Liver (tissue), 9 donors: ENCODE measurements around the gene FXYD4. TPM values are rescaled to one million over a fixed set of nuclear protein-coding genes. Genes with fewer than 3 reads are reported as not detected.

Experiments used
- DNase-seq: peaks from one replicate; pipeline ENCODE4 v3.0.0-alpha.2; 2017; ENCODE audit warnings: low spot score
- H3K27ac ChIP-seq, 2 donors: one replicate each; pipeline ENCODE4 v1.7.0; 2013; ENCODE audit warnings: inconsistent platforms in 2 of 2, low read length in 2 of 2, control low read depth in 1 of 2, low read depth in 1 of 2, mild to moderate bottlenecking in 1 of 2
- H3K27me3 ChIP-seq, 4 donors: one replicate each; pipeline versions ENCODE4 v1.6.1 to v1.7.0; 2013; ENCODE audit warnings: low read length in 3 of 4, inconsistent platforms in 1 of 4, mild to moderate bottlenecking in 1 of 4, moderate library complexity in 1 of 4; ENCODE audit not compliant: control insufficient read depth in 4 of 4, insufficient read depth in 4 of 4
- H3K36me3 ChIP-seq, 4 donors: one replicate each; pipeline versions ENCODE4 v1.6.1 to v1.7.0; 2013; ENCODE audit warnings: low read length in 3 of 4, mild to moderate bottlenecking in 3 of 4, low read depth in 1 of 4, moderate library complexity in 1 of 4; ENCODE audit not compliant: control insufficient read depth in 4 of 4, insufficient read depth in 3 of 4
- H3K4me1 ChIP-seq, 4 donors: one replicate each; pipeline versions ENCODE4 v1.6.1 to v1.7.0; 2013; ENCODE audit warnings: low read length in 3 of 4, mild to moderate bottlenecking in 3 of 4, moderate library complexity in 1 of 4; ENCODE audit not compliant: control insufficient read depth in 4 of 4, insufficient read depth in 4 of 4
- H3K4me3 ChIP-seq, 3 donors: one replicate each; pipeline versions ENCODE4 v1.6.1 to v1.7.0; 2013; ENCODE audit warnings: low read length in 3 of 3, control low read depth in 1 of 3, low read depth in 1 of 3, mild to moderate bottlenecking in 1 of 3
- H3K9ac ChIP-seq, 2 donors: one replicate each; pipeline ENCODE4 v1.7.0; 2013; ENCODE audit warnings: low read length in 2 of 2, mild to moderate bottlenecking in 2 of 2, moderate library complexity in 2 of 2, control low read depth in 1 of 2, low read depth in 1 of 2
- H3K9me3 ChIP-seq, 4 donors: one replicate each; pipeline versions ENCODE4 v1.6.1 to v1.7.0; 2013; ENCODE audit warnings: low read length in 3 of 4; ENCODE audit not compliant: control insufficient read depth in 4 of 4
- EGR1 ChIP-seq, 2 donors: IDR thresholded peaks; 2 replicates each; pipeline ENCODE4 v1.6.1; 2016 to 2018; ENCODE audit warnings: antibody characterized with exemption in 2 of 2, low read depth in 2 of 2
- FOXA1 ChIP-seq: IDR thresholded peaks from 2 replicates; pipeline ENCODE4 v1.6.1; 2016; ENCODE audit warnings: antibody characterized with exemption
- FOXA2 ChIP-seq: IDR thresholded peaks from 2 replicates; pipeline ENCODE4 v1.6.1; 2016; ENCODE audit warnings: antibody characterized with exemption
- GABPA ChIP-seq, 2 donors: IDR thresholded peaks in 1 of 2; conservative IDR thresholded peaks in 1 of 2; 2 replicates each; pipeline ENCODE4 v1.6.1; 2016; ENCODE audit warnings: antibody characterized with exemption in 2 of 2, mild to moderate bottlenecking in 1 of 2, moderate library complexity in 1 of 2
- HNF4A ChIP-seq, 2 donors: conservative IDR thresholded peaks; 2 replicates each; pipeline ENCODE4 v1.6.1; 2016; ENCODE audit warnings: antibody characterized with exemption in 2 of 2, mild to moderate bottlenecking in 2 of 2
- HNF4G ChIP-seq: IDR thresholded peaks from 2 replicates; pipeline ENCODE4 v1.6.1; 2016; ENCODE audit warnings: antibody characterized with exemption
- JUND ChIP-seq, 2 donors: IDR thresholded peaks; 2 replicates each; pipeline ENCODE4 v1.6.1; 2016; ENCODE audit warnings: antibody characterized with exemption in 2 of 2
- NR2F2 ChIP-seq: IDR thresholded peaks from 2 replicates; pipeline ENCODE4 v1.6.1; 2016; ENCODE audit warnings: antibody characterized with exemption
- RAD21 ChIP-seq, 2 donors: IDR thresholded peaks; 2 replicates each; pipeline ENCODE4 v1.6.1; 2016; ENCODE audit warnings: antibody characterized with exemption in 2 of 2, mild to moderate bottlenecking in 2 of 2
- RXRA ChIP-seq, 2 donors: IDR thresholded peaks; 2 replicates each; pipeline ENCODE4 v1.6.1; 2017 to 2018; ENCODE audit warnings: antibody characterized with exemption in 2 of 2, mild to moderate bottlenecking in 1 of 2
- SP1 ChIP-seq: IDR thresholded peaks from 2 replicates; pipeline ENCODE4 v1.6.1; 2018; ENCODE audit warnings: antibody characterized with exemption, mild to moderate bottlenecking
- TAF1 ChIP-seq: conservative IDR thresholded peaks from 2 replicates; pipeline ENCODE4 v1.6.1; 2016; ENCODE audit warnings: antibody characterized with exemption, mild to moderate bottlenecking
- YY1 ChIP-seq: IDR thresholded peaks from 2 replicates; pipeline ENCODE4 v1.6.1; 2016; ENCODE audit warnings: antibody characterized with exemption, mild to moderate bottlenecking
- WGBS: extraction: QIAGEN DNeasy Blood & Tissue Kit; methylation state at CpG from one replicate; pipeline ENCODE4 v1.1.7; 2013; 5-methylcytosine and 5-hydroxymethylcytosine counted together
- polyA plus RNA-seq, 2 donors: library from polyadenylated mRNA; stranded (reverse) in 1 of 2; unstranded in 1 of 2; fragments of 200-250 nt in 1 of 2; fragments of >200 nt in 1 of 2; fragmentation: Nextera tagmentation in 1 of 2; extraction: Ambion mirVana in 1 of 2; gene quantifications; one replicate each; pipeline versions ENCODE4 v1.2.1 to v1.2.3, GENCODE V29; 2013 to 2015
- total RNA-seq, 2 donors: library from RNA; depleted of rRNA; stranded (reverse); fragments of >200 nt; gene quantifications; one replicate each; pipeline ENCODE4 v1.2.3, GENCODE V29; 2014
- TF ChIP-seq, protein P1 (sequence below): IDR thresholded peaks from 2 replicates; pipeline ENCODE4 v1.6.1; 2016; ENCODE audit warnings: antibody characterized with exemption
- TF ChIP-seq, protein P2 (sequence below): fragments of 150-350 bp; IDR thresholded peaks from 2 replicates; pipeline ENCODE4 v1.5.1; 2017; ENCODE audit warnings: improper control_type of control experiment, low read depth, low read length; ENCODE audit not compliant: missing input control
- TF ChIP-seq, protein P3 (sequence below): IDR thresholded peaks from 2 replicates; pipeline ENCODE4 v1.6.1; 2016; ENCODE audit warnings: antibody characterized with exemption, mild to moderate bottlenecking
- TF ChIP-seq, protein P4 (sequence below): IDR thresholded peaks from 2 replicates; pipeline ENCODE4 v1.6.1; 2016; ENCODE audit warnings: antibody characterized with exemption
- TF ChIP-seq, protein P5 (sequence below): IDR thresholded peaks from 2 replicates; pipeline ENCODE4 v1.6.1; 2016; ENCODE audit warnings: antibody characterized with exemption
- donor health status: healthy.
- donor health status: healthy.
- donor health status: healthy.
- donor health status: healthy.
- donor health status: healthy.

FXYD4 gene
- total and polyA plus RNA-seq, 4 donors = not detected

GRCh38 chr10:43396061-43396927 is 24.9 kb downstream of the FXYD4 start:
- WGBS = 1% methylated on average over 68 of the region's 71 CpGs
- peak overlapping the region; percentile 49 to 63 for H3K9ac ChIP-seq
- TF ChIP-seq RAD21 (IDR thresholded peaks at IDR 0.05) = peak in 1 of 2 donors; percentile 18
- peak in 1 of 2 donors; percentile 37 for TF ChIP-seq EGR1 (IDR thresholded peaks at IDR 0.05; ENCODE audit: low read depth in 2 of 2)
- peak in 1 of 2 donors; percentile 30 for TF ChIP-seq RXRA (IDR thresholded peaks at IDR 0.05)
- no peak for TF ChIP-seq TAF1
- TF ChIP-seq, protein P1, sequence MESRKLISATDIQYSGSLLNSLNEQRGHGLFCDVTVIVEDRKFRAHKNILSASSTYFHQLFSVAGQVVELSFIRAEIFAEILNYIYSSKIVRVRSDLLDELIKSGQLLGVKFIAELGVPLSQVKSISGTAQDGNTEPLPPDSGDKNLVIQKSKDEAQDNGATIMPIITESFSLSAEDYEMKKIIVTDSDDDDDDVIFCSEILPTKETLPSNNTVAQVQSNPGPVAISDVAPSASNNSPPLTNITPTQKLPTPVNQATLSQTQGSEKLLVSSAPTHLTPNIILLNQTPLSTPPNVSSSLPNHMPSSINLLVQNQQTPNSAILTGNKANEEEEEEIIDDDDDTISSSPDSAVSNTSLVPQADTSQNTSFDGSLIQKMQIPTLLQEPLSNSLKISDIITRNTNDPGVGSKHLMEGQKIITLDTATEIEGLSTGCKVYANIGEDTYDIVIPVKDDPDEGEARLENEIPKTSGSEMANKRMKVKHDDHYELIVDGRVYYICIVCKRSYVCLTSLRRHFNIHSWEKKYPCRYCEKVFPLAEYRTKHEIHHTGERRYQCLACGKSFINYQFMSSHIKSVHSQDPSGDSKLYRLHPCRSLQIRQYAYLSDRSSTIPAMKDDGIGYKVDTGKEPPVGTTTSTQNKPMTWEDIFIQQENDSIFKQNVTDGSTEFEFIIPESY = no peak
- peak in 1 of 2 donors; percentile 47 for TF ChIP-seq JUND (IDR thresholded peaks at IDR 0.05)
- TF ChIP-seq, protein P2, sequence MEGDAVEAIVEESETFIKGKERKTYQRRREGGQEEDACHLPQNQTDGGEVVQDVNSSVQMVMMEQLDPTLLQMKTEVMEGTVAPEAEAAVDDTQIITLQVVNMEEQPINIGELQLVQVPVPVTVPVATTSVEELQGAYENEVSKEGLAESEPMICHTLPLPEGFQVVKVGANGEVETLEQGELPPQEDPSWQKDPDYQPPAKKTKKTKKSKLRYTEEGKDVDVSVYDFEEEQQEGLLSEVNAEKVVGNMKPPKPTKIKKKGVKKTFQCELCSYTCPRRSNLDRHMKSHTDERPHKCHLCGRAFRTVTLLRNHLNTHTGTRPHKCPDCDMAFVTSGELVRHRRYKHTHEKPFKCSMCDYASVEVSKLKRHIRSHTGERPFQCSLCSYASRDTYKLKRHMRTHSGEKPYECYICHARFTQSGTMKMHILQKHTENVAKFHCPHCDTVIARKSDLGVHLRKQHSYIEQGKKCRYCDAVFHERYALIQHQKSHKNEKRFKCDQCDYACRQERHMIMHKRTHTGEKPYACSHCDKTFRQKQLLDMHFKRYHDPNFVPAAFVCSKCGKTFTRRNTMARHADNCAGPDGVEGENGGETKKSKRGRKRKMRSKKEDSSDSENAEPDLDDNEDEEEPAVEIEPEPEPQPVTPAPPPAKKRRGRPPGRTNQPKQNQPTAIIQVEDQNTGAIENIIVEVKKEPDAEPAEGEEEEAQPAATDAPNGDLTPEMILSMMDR = no peak
- no peak for TF ChIP-seq GABPA (IDR thresholded peaks at IDR 0.05 in 1 of 2, conservative IDR thresholded peaks at IDR 0.05 in 1 of 2)
- TF ChIP-seq, protein P3, sequence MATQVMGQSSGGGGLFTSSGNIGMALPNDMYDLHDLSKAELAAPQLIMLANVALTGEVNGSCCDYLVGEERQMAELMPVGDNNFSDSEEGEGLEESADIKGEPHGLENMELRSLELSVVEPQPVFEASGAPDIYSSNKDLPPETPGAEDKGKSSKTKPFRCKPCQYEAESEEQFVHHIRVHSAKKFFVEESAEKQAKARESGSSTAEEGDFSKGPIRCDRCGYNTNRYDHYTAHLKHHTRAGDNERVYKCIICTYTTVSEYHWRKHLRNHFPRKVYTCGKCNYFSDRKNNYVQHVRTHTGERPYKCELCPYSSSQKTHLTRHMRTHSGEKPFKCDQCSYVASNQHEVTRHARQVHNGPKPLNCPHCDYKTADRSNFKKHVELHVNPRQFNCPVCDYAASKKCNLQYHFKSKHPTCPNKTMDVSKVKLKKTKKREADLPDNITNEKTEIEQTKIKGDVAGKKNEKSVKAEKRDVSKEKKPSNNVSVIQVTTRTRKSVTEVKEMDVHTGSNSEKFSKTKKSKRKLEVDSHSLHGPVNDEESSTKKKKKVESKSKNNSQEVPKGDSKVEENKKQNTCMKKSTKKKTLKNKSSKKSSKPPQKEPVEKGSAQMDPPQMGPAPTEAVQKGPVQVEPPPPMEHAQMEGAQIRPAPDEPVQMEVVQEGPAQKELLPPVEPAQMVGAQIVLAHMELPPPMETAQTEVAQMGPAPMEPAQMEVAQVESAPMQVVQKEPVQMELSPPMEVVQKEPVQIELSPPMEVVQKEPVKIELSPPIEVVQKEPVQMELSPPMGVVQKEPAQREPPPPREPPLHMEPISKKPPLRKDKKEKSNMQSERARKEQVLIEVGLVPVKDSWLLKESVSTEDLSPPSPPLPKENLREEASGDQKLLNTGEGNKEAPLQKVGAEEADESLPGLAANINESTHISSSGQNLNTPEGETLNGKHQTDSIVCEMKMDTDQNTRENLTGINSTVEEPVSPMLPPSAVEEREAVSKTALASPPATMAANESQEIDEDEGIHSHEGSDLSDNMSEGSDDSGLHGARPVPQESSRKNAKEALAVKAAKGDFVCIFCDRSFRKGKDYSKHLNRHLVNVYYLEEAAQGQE = peak; percentile 63
- TF ChIP-seq YY1 = peak; percentile 65
- peak; percentile 79 to 81 for TF ChIP-seq HNF4A (conservative IDR thresholded peaks at IDR 0.05)
- TF ChIP-seq HNF4G = peak; percentile 56
- peak; percentile 26 for TF ChIP-seq FOXA2
- TF ChIP-seq, protein P4, sequence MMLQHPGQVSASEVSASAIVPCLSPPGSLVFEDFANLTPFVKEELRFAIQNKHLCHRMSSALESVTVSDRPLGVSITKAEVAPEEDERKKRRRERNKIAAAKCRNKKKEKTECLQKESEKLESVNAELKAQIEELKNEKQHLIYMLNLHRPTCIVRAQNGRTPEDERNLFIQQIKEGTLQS = peak; percentile 28
- TF ChIP-seq, protein P5, sequence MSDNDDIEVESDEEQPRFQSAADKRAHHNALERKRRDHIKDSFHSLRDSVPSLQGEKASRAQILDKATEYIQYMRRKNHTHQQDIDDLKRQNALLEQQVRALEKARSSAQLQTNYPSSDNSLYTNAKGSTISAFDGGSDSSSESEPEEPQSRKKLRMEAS = peak; percentile 69
- peak; percentile 62 for TF ChIP-seq SP1
- TF ChIP-seq NR2F2 = no peak
- no peak for TF ChIP-seq FOXA1
- peaks cover 9 to 65% (median 51%) of the 10 kb centered on the region in 4 donors for H3K4me1 ChIP-seq
- peak overlapping the region; percentile 95 to 97 for H3K27ac ChIP-seq
- H3K27me3 ChIP-seq = no peaks in the 10 kb centered on the region
- peak overlapping the region; percentile 83 to 87 (median 85) for H3K4me3 ChIP-seq
- peak; percentile 85 for DNase-seq
- peaks cover 10 to 23% (median 23%) of the 10 kb centered on the region in 4 donors for H3K36me3 ChIP-seq
- H3K9me3 ChIP-seq = no peaks in the 10 kb centered on the region
